HG03342 (cell line): ENCODE results near the gene WDFY4.

Experiments
- ATAC-seq: cut with Tn5 transposase; IDR thresholded peaks from one replicate; pipeline ENCODE4 v1.9.1; 2021; ENCODE audit warnings: mild to moderate bottlenecking, moderate library complexity; ENCODE audit not compliant: unreplicated experiment

Gene WDFY4

GRCh38 chr10:48895803-48896195 lies 211.1 kb downstream of the WDFY4 start:
- no peak for ATAC-seq

DNA sequence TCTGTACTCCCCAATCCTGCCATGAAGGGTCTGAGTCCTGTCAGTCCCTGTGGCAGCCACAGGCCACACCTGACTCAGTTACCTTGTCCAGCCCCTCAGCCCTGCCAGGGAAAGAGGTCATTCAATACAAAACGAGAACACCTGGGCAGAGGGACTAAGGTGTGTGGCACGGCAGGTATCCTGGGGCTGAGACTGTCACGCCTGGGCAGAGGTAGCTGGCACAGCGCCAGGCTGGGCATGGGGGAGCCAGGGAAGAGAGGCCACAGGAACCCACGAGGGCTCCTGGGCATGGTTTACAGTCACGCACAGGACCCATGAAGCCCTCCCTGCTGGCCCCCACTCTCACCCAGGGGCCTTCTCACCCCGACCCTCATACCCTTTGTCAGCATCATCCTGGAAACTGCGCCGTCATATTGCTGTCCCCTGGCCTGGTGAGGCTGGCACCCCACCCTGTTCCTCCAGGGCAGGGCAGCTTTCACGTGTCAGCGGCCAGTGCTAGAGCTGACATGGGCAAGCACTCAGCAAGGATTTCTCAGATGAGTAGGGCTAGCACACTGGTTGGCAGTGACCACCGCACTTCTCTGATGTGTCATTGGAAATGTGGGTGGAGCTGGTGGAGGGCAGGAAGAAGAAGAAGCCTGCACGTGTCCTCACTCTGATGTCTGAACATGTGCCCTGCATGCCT lies 212.2 kb downstream of the WDFY4 start:
- ATAC-seq = no peak

DNA sequence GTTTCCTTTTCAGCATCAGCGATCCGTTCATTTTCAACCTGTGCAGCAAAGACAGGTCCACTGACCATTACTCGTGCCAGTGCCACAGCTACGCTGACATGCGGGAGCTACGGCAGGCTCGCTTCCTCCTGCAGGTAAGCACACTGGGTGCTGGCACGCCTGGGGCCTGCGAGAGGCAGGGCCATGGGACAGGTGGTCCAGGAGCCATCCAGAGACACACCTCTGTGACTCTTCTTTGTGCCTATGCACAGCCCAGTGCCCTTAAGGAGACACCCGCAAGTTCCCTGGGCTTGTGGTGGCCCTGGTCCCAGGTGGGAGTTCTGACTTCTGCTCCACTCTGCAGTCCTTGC lies 212.7 kb downstream of the WDFY4 start:
- ATAC-seq = no peak

- ATAC-seq = no peak
Measured at GRCh38 chr10:48898426-48898825, 213.8 kb downstream of the WDFY4 start.

DNA sequence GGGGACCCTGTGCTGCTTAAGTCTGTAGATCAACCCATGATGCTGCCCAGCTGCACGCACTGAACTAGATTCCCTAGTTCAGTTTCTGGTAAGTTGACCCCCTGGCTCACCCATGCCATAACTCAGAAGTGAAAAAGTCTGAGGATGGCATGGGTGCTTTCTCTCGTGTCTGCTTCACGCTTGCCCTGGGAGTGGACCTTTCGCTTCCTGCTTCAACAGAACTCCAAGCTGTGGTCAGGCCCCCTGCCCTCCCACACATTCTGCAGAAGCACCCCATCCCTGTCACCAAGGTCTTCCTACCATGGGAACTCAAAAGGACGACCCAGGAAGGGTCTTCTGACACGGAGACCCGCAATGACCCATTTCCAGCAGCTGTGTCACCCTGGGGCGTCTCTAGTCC lies 215.1 kb downstream of the WDFY4 start:
- ATAC-seq = no peak

DNA sequence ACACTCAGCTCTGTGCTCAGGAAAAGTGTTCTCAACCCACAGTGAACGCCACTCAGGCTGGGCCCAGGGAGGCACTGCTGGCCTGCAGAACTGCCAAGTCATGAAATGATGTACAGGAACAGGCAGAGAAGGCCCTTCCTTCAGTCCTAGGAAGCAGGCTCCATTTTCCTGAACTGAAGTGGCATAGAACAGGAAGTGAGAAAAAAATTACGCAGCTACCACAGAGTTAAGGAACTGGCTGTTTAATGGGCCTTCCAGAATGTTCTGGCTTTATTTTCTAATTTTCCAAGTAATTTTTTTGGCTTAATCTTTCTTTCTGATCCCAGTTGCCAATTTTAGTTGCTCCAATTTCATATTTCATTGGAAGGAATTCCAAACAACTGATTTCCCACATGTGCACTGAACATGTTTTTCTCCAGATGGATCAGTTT lies 215.7 kb downstream of the WDFY4 start:
- ATAC-seq = no peak

- ATAC-seq = no peak
Measured at GRCh38 chr10:48901319-48901718, 216.6 kb downstream of the WDFY4 start.

GRCh38 chr10:48902096-48902495 lies 217.4 kb downstream of the WDFY4 start:
- no peak for ATAC-seq

GRCh38 chr10:48903151-48903550 lies 218.5 kb downstream of the WDFY4 start:
- no peak for ATAC-seq

DNA sequence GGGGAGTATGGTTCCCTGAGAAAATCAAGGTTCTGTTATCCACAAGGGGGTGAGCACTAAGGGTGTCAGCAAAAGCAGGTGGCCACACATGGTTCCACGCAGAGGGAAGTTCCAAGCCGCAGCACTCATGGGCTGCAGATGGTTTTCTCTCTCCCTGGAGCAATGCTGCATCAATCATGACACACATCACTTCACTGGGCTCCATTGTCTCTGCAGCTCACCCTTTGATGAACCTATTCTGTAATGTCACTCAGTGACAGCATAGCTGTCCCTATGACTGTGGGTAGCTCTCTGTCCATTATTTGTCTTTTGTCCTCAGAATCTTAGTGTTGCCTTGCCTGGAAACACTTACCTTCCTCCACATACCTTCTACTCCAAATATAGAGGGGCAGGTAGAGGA lies 220.2 kb downstream of the WDFY4 start:
- no peak for ATAC-seq

- ATAC-seq = no peak
Measured at GRCh38 chr10:48905311-48905710, 220.6 kb downstream of the WDFY4 start.

- ATAC-seq = no peak
Measured at GRCh38 chr10:48906841-48907240, 222.2 kb downstream of the WDFY4 start.

DNA sequence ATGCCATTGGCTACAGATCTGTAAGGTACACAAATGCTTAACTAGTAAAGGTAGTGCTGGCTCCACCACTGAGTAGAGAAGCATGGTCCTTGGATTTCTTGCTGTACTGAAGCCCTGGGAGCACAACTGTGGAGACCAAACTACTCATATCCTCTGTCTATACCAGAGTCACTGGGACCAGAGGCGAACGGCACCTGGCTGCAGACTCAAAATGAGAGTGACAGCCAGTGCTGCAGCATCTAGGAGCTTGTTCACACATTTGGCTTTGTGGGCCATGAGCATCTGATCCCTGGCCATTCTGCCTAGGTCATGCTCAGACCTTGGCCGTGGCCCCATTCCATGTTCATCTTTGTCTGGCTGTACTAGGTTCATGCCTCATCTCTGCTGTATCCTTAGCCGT lies 223.1 kb downstream of the WDFY4 start:
- ATAC-seq = no peak

- ATAC-seq = no peak
Measured at GRCh38 chr10:48910548-48910947, 225.9 kb downstream of the WDFY4 start.

DNA sequence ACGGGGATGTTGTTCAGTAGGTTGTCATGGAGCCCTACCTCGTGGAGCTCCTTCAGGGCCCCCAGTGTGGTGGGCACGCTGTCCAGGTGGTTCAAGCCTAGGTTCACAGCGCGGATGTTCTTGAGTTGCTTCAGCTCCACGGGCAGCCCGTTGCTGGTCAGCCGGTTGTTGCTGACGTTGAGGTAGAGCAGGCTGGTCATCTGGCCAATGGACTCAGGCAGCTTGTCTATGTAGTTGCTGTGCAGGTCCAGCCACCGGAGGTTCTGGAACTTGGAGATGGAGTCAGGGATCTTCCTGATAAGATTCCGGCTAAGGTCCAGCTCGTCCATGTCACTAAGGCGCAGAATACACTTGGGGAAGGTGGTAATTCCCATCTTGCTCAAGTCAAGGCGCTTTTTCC lies 229.0 kb downstream of the WDFY4 start:
- no peak for ATAC-seq

DNA sequence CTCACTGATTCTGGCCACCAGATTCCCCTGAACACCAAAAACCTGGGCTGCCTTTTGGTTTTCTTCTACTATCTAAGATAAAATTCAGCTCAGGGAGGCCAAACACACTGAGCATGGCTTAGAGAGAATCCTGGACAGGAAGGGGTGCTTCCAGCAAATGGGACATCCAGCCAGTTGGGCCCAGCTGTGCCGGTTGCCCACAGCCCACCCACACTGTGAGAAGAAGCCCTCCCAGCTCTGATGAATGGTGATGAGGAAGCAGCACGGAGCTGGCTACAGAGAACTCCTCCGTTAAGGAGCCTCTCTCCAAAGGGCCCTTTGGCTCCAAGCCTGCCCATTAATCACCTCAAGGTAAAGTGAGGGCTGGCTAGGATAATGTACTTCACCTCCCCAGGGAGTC lies 239.1 kb downstream of the WDFY4 start:
- no peak for ATAC-seq

DNA sequence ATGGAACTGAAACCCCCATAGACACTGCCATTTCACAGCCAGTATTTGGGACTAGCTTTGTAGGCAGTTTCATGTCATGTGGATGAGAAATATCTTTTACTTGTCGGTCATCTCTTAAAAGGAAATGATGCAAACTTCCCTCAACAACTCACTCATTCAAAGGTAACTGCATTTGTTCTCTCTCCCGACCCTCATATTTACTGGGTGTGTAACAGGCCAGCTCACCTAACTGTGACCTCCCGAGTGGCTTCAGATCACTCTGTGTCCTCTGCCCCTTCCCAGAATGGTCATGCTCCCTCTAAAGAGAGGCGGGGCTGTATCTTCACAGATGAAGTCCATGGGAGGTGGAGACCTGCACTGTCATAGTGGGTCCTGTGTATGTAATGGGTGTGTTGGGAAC lies 240.3 kb downstream of the WDFY4 start:
- ATAC-seq = no peak

DNA sequence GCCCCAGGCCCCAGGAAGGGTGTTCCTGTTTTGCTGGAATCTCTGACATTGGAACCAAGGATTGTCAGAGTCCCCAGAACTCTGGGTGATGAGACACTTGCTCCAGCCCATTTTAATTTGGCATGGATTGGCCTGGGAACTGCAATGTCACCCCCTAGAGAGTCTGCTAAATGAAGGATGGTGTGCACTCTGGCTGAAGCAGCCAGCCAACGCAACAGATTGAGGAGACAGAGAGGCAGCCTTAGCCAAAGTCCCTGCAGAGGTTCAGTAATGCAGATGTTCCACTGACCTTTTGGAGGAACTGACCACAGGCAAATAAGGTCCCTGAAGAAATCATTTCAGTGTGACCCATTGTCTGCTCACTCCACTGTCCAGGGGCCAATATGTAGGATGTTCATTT lies 241.6 kb downstream of the WDFY4 start:
- no peak for ATAC-seq

DNA sequence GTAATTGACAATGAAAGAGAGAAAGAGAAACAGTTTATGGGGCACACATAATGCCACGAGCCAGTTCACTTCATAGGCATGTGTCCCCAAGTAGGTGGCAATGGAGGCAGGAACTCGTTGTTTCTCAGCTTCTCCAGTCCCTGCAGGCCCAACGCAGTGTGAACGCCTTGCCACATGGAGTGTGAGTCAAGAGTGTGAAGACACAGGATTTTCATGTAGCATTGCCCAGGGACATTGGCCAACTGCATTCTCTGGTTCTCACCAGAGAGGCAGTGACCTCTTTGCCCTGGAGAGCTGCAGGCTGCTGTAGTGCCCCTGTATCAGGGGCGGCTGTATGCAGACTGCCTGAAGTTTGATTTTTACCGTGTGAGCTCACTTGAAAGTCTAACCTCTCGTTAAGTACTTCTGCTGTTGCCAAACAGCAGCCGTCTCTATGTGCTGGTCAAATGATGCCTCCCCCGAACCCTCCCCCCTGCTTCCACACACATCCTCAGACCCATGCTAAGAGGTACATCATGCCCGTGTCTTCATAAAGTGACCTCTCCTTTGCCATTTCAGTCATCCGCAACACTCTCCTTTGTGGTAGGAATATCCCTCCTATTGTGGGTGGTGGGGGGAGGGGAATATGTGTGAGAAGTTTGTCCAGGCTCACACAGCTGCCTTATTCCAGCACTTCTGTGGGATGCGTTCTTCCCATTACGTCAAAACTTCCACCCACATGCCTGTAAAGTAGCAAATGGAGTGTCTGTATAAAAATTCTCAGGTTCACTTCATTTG lies 242.3 kb downstream of the WDFY4 start:
- ATAC-seq = no peak

GRCh38 chr10:48929413-48929990 lies 244.8 kb downstream of the WDFY4 start:
- no peak for ATAC-seq

DNA sequence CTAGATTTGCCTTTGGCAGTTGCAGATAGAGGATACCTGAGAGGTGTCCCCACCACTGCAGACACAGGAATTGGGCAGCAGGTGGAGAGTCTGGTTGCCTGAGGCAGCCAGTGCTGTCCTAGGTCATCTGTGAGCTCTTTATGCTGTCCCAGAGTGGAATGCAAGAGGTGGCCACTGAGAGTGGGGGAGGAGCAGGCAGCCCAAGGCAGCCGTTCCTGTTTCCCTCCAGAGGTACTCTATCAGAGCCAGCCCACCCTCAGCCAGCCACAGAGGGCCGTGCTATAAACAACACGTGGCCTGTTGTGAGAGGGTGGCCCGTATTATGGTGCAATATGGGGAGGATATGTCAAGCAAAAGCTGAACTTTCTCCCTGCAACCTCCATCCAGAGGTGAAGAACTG lies 246.5 kb downstream of the WDFY4 start:
- ATAC-seq = no peak
